CD4-positive, alpha-beta T cell treated with Interleukin-6 at 100 ng/mL for 8 hours (primary cell): ENCODE data around the gene DIP2B.
"Not testable (repeated sequence)": the region's sequence is repeated elsewhere in the genome, so short reads cannot be mapped to it uniquely, and the experiment has no call there.

Source experiments
- DNase-seq: peaks from one replicate; pipeline ENCODE4 v3.0.0-alpha.2; 2020; ENCODE audit warnings: mixed read lengths, low spot score

Gene DIP2B

DNA sequence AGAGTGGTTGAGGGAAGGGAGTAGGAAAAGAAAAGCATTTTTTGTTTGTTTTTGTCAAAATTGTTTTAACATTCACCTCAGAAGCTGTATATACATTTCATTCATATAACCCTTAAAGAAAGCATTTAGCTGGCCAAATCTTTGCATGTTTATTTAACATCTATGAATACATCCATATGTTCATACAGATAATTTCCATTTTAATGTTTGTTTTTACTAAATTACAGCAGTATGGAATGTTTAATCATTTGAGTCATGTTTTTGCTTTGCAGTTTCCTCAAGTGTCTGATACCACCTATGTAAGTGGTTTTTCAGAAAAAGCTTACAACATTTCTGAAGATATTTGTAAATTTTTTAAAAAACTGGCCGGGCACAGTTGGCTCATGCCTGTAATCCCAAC is 174.8 kb downstream of the DIP2B start:
- no peak for DNase-seq

GRCh38 chr12:50681064-50681463 is 176.3 kb downstream of the DIP2B start:
- not testable (repeated sequence) for DNase-seq

GRCh38 chr12:50685641-50686040 is 180.9 kb downstream of the DIP2B start:
- no peak for DNase-seq

DNA sequence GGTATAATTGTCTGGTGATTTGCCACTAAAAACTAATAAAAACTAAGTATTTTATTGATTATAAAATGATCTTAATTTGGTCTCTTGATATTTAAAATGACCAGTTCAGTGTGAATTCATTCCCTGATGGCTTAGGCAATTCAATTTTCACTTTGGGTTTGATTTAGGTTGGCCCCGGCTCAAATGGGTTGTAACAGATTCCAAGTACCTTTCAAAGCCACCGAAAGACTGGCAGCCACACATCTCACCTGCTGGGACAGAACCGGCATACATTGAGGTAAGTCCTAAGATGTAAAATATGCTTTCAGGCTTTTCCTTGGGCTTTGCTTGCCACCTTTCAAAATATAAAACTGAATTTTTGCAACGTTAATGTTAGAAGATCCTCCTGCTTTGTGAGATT is 181.6 kb downstream of the DIP2B start:
- DNase-seq = no peak

GRCh38 chr12:50686976-50687375 is 182.2 kb downstream of the DIP2B start:
- DNase-seq = no peak

DNA sequence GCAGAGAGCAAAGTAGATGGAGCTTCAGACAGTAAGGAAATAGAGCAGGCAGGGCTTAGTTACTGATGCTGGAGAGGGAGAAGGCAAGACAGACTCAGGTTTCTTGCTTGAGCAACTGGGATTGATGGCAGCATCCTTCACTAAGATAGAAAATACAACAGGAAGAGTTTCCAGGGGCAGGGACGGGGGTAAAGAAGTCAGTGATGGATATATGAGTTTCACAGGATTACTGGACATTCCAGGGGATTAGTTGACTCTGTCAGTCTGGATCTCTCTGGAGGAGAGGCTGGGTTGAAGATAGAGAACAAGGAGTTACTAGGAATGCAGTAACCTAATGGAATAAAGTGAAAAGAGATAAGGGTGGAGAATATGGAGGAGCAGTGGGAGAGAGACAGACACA is 184.7 kb downstream of the DIP2B start:
- DNase-seq = no peak

DNA sequence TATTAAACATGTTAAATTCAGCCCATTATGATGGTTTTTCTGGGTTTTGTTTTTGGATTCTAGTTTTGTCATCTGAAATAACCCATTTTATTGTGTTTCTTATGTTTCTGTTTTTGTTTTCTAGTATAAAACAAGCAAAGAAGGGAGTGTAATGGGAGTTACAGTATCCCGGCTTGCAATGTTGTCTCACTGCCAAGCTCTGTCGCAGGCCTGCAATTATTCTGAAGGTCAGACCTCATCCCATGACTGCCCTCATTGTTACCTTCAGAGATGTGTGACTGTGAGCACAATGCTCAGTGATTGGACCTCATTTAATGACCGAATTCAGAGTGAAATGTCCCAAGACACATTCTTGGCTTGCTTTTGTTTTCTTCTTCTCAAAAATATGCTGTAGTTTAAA is 186.1 kb downstream of the DIP2B start:
- DNase-seq = no peak

DNA sequence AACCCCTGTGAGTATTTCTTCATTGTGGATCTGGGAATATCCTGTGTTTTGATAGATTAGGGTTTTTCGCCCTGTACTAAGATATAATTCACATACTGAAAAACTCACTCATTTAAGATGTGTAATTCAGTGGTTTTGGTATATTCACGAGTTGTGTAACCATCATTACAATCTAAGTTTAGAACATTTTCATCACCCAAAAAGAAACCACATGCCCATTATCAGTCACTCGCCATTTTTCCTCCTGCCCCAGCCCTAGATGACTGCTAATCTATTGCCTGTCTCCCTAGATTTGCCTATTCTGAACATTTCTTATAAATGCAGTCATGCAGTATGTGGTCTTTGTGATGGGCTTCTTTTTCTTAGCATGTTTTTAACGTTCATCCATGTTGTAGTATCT is 191.2 kb downstream of the DIP2B start:
- no peak for DNase-seq

- no peak for DNase-seq
These were observed 192.1 kb downstream of the DIP2B start for GRCh38 chr12:50696931-50697330.

GRCh38 chr12:50699154-50699553 is 194.4 kb downstream of the DIP2B start:
- no peak for DNase-seq

GRCh38 chr12:50699940-50700339 is 195.2 kb downstream of the DIP2B start:
- DNase-seq = no peak

DNA sequence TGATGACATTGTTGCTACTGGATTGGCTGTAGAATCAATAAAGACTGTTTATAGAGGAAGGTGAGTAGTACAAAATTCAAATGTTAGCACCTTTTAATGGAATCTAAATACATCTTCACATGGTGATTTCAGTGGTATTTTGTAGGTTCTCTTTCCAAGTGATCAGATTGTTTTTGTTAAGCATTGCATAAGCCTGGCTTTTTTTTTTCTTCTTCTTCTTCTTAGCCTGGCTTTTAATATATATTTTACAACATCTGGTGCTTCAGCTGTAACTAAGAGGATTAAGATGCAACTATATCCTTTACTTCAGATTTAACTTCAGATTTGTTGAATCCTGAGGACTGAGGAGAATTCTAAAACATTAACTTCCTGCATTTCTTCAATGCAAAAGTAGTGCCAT is 201.8 kb downstream of the DIP2B start:
- no peak for DNase-seq

- DNase-seq = no peak
These were observed 202.6 kb downstream of the DIP2B start for GRCh38 chr12:50707396-50707795.

DNA sequence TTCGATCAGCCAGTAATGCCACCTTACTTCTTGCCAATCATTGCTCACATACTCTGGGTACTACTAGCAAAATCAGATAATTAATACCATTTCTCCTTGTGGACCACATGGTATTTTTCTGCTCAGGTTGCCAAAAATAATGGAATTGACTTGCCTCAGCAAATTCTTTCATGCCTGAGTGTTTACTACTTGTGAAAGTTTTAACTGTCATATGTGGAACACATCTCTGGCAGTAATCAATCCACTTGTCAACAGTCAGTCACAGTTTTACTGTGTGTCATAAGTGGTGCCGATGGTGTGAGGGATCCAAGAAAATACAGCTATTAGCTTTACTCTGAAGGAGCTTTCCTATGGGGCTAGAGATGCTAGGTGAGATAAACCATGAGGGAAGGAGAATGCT is 203.8 kb downstream of the DIP2B start:
- no peak for DNase-seq

DNA sequence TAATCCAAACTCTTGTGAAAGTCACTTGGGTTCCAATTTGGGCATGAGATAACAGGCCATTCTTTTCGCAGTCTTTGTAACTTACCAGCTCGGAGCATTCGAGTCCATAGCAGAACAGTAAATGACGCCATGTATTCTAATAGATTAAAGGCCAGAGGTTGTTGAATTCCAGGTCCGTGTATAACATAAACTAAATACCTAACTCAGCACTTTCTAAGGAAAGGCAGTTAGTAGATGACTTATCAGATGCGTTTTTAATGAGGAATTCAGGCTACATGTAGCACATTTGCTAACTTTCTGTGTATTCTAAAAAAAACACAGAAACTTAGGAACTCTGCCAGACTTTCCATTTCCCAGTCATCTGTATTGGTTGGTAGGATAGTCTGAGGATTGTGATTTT is 206.3 kb downstream of the DIP2B start:
- DNase-seq = no peak

DNA sequence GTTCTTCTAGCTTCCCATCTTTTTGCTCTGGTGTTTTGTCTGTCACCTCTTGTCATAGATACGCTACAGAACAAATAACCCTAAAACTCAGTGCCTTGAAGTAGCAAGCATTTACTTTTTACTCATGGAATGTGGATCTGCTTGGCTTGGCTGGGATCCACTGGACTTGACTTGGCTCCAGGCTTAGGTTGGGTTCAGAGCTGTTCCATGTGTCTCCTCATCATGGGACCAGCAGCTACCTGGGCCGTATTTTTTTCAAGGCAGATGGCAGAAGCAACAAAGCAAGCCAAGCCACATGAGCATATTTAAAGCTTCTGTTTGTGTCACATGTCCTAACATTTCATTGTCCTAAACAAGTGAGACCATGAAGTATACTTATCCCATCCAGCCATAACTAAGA is 210.4 kb downstream of the DIP2B start:
- DNase-seq = no peak

GRCh38 chr12:50718760-50719159 is 214.0 kb downstream of the DIP2B start:
- no peak for DNase-seq

DNA sequence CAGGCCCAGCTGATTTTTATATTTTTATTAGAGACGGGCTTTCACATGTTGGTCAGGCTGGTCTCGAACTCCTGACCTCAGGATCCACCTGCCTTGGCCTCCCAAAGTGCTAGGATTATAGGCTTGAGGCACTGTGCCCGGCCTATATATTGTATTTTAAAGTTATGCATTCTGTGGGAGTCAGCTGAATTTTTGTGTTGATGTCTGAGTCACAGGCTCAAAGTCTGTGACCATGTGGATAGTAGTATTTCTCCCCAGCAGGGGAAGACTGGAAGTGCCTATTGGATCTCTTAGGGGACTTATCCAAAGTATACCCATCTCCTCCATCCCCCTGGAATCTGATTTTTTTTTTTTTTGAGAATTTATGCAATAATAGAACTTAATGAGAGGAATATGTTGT is 215.3 kb downstream of the DIP2B start:
- no peak for DNase-seq

- no peak for DNase-seq
These were observed 215.7 kb downstream of the DIP2B start for GRCh38 chr12:50720501-50720900.

DNA sequence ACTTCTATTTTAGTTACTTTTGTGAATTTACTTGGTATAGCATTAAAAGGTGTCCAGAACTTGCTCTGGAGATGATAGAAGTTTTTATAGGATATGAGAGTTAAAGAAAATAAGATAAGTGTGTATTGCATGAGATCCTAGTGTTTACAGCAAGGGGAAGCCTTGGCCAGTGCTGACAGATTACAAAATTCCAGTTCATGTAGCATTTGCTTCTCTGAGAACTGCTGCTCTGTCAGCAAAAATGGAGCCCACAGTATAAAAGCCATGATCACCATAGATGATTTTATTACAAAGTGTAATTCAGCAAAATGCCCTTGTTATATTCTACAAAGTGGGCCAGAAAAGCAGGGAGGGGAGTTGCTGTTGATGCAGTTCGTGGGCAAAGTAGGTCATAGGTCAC is 219.1 kb downstream of the DIP2B start:
- no peak for DNase-seq

DNA sequence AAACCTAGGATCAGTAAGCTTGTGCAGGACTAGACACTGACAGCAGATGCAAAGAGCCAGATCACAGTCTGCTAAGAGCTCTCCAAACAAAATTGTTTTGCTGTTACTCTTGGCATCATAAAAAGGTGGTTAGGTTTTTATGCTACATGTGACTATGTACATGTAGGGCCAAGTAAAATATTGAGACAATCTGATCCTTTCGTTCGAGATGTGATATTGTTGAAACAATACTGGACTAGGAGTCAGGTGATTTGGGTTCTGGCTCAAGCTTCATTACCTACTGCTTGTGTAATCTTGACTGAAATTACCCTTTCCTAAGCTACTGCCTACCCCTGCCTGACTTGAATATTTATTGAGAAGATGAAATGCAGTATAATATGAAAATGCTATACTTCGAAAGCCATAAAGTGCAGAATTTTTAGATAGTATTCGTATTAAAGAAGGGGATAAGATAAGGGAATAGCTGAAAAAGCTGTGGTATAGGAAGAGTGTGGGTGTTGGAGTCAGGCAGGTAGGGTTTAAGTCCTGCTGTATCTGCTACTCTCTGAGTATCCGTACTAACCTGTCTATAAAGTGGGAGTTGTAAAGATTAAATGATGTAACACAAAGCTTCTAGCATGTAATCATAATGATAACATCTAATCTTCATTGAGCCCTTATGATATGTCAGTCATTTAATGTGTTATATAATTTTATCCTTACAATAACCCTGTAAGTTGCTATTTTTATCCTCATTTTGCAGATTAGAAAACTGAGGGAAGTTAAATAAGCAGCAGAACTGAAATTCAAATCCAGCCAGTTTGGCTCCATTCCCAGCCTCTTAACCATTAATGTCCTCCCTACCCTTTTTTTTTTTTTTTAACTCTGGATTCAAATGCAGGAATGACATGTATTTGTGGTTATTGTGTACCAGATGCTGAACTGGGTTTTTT is 220.5 kb downstream of the DIP2B start:
- no peak for DNase-seq

DNA sequence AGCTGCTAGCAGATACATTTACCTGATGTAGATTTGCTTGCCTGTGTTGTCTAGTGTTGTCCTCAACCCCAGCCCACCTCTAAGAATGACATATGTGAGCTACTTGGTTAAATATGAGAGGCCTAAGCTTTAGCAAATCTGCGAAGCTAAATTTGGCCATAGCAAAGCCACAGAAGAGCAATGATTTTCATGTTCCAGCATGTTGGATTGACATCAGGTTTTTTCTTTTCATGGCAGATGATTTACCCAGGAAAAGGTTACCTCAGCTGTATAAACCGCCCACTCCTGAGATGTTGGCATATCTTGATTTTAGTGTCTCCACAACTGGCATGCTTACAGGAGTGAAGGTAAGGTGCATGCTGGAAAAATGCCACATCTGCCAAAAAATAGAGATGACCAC is 222.7 kb downstream of the DIP2B start:
- DNase-seq = no peak

DNA sequence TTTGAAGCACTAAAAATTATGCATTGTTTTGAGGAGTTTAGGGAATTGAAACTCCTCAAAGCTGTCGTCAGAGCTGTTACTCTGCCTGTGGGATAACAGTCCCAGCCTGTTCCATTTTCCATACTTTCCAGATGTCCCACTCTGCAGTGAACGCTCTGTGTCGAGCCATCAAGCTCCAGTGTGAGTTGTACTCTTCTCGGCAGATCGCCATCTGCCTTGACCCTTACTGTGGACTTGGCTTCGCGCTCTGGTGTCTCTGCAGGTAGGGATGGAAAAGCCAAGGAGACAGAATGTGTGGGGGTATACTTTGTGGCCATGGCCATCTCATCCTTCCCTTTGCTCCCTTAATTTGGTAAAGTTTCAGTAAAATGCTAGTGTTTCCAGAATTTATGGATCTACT is 223.6 kb downstream of the DIP2B start:
- no peak for DNase-seq

DNA sequence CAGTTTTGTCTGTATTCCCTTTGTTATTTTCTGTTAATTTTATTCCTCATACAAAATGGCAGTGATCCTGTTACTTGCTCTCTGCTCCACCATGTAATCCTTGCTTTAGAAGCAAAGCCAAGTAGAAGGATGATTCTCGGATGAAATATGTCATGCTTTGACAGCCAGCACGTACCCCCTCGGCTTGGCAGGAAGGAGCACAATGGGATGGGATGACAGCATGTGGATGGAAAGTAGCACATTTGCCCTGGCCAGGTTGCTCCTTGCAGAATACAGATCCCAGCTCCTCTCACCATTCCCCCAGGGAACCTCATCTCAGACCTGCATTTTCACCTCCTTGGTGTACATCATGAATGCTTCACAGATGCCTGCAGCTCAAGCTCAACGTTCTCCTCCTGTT is 224.1 kb downstream of the DIP2B start:
- no peak for DNase-seq
